Measurements from ENCODE around the gene DNAI1. TPM values are rescaled to one million over a fixed set of nuclear protein-coding genes. Genes with fewer than 3 reads are reported as not detected.

DNAI1 gene
- total RNA-seq, 1 donor from 2014 or later: 1.8 TPM

DNA sequence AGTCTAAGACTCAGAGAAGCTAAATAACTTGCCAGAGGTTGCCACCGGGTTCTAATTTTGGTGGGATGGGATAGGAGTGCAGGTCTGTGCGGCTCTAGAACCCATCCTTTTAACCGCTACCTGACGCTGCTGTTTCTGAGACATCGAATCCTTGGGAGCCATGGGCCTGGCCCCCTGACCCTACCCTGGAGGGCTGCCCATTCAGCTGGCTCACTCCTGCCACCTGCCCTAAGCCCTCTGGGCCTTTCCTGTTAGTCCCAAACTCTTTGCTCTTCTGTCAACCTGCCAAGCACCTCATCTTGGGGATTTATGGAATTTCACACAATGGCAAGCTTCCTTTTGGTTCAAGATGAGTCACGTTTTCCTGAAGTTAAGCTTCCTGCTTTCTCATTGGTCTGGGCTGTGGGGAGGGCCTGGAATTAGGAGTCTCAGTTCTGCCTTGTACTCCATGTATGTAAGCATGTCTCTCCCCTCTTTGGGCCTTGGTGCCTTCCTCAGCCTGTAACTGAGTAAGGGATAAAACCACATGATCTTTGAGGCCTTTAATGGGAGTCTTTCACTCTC, 37.6 kb downstream of the DNAI1 start:
- FAIRE-seq: no peak
- H2AFZ ChIP-seq (ENCODE audit: low read depth, low read length): no peak overlapping the region

DNA sequence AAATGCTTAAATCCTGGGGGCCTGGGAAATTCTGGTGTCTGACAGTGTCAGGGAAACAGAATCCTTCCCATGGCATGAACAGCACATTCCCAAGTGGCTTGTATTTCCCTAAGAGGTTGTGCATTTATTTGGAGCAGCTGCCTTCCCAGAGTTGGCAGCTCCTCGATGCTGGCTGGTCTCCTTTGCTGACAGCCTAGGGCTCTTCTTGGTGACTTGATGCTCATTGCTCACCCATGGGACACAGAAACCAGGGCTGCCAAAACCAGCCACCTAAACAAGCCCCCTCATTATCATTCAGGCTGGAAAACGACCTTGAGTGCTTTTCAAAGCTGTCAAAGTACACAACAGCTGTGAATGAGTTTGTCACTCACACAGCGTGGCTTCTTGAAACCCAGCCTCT, 39.9 kb downstream of the DNAI1 start:
- Histone ChIP-seq H3K9me3 (ENCODE audit: insufficient read depth, low read depth, low read length) (no peaks in the 10 kb centered on the region), H3K4me3 (ENCODE audit: insufficient read depth, low read depth, low read length) (no peak overlapping the region), H3K79me2 (ENCODE audit: insufficient read depth, low read length) (no peaks in the 10 kb centered on the region), H3K27ac (ENCODE audit: low read depth, low read length) (no peak overlapping the region), H3K9ac (ENCODE audit: low read length) (no peak overlapping the region), H3K36me3 (ENCODE audit: insufficient read depth, low read length) (no peaks in the 10 kb centered on the region), H4K20me1 (ENCODE audit: insufficient read depth, low read length) (no peaks in the 10 kb centered on the region), H3K4me2 (ENCODE audit: low read length) (no peak overlapping the region), H3K4me1 (ENCODE audit: insufficient read depth, low read length) (peaks cover 14% of the 10 kb centered on the region), H2AFZ (ENCODE audit: low read depth, low read length) (no peak overlapping the region), H3K27me3 (ENCODE audit: insufficient read depth, low read length) (peaks cover 13% of the 10 kb centered on the region)
- TF ChIP-seq, protein P1, sequence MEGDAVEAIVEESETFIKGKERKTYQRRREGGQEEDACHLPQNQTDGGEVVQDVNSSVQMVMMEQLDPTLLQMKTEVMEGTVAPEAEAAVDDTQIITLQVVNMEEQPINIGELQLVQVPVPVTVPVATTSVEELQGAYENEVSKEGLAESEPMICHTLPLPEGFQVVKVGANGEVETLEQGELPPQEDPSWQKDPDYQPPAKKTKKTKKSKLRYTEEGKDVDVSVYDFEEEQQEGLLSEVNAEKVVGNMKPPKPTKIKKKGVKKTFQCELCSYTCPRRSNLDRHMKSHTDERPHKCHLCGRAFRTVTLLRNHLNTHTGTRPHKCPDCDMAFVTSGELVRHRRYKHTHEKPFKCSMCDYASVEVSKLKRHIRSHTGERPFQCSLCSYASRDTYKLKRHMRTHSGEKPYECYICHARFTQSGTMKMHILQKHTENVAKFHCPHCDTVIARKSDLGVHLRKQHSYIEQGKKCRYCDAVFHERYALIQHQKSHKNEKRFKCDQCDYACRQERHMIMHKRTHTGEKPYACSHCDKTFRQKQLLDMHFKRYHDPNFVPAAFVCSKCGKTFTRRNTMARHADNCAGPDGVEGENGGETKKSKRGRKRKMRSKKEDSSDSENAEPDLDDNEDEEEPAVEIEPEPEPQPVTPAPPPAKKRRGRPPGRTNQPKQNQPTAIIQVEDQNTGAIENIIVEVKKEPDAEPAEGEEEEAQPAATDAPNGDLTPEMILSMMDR (IDR thresholded peaks at IDR 0.05; ENCODE audit: insufficient read depth, low read depth, low read length): no peak
- no peak for TF ChIP-seq EZH2 (IDR thresholded peaks at IDR 0.05; ENCODE audit: insufficient read depth, low read length)
- no peak for DNase-seq (ENCODE audit: low read depth)
- no peak for FAIRE-seq
- Mint-ChIP-seq H3K36me3 (ENCODE audit: low read depth, unreplicated experiment) (no peaks in the 10 kb centered on the region), H3K9me3 (ENCODE audit: unreplicated experiment) (no peaks in the 10 kb centered on the region), H3K4me1 (ENCODE audit: low read depth, unreplicated experiment) (peaks cover 21% of the 10 kb centered on the region), H3K27me3 (ENCODE audit: low read depth, unreplicated experiment) (peaks cover 30% of the 10 kb centered on the region), H3K27ac (ENCODE audit: unreplicated experiment) (no peak overlapping the region), H3K4me3 (ENCODE audit: unreplicated experiment) (no peak overlapping the region)

More for the DNA sequence above, 37.6 kb downstream of the DNAI1 start:
- Histone ChIP-seq H3K9me3 (ENCODE audit: insufficient read depth, low read depth, low read length) (no peaks in the 10 kb centered on the region), H3K79me2 (ENCODE audit: insufficient read depth, low read length) (no peaks in the 10 kb centered on the region), H3K4me3 (ENCODE audit: insufficient read depth, low read depth, low read length) (no peak overlapping the region), H3K36me3 (ENCODE audit: insufficient read depth, low read length) (no peaks in the 10 kb centered on the region), H3K4me2 (ENCODE audit: low read length) (no peak overlapping the region), H3K27ac (ENCODE audit: low read depth, low read length) (no peak overlapping the region), H3K9ac (ENCODE audit: low read length) (no peak overlapping the region), H3K27me3 (ENCODE audit: insufficient read depth, low read length) (peaks cover 12% of the 10 kb centered on the region), H4K20me1 (ENCODE audit: insufficient read depth, low read length) (no peaks in the 10 kb centered on the region), H3K4me1 (ENCODE audit: insufficient read depth, low read length) (no peaks in the 10 kb centered on the region)
- Mint-ChIP-seq H3K4me1 (ENCODE audit: low read depth, unreplicated experiment) (peaks cover 18% of the 10 kb centered on the region), H3K27me3 (ENCODE audit: low read depth, unreplicated experiment) (peaks cover 43% of the 10 kb centered on the region), H3K27ac (ENCODE audit: unreplicated experiment) (no peak overlapping the region), H3K36me3 (ENCODE audit: low read depth, unreplicated experiment) (no peaks in the 10 kb centered on the region), H3K9me3 (ENCODE audit: unreplicated experiment) (no peaks in the 10 kb centered on the region), H3K4me3 (ENCODE audit: unreplicated experiment) (no peak overlapping the region)
- no peak for DNase-seq (ENCODE audit: low read depth)
- TF ChIP-seq, protein P1 (IDR thresholded peaks at IDR 0.05; ENCODE audit: insufficient read depth, low read depth, low read length): no peak
- no peak for TF ChIP-seq EZH2 (IDR thresholded peaks at IDR 0.05; ENCODE audit: insufficient read depth, low read length)

DNA sequence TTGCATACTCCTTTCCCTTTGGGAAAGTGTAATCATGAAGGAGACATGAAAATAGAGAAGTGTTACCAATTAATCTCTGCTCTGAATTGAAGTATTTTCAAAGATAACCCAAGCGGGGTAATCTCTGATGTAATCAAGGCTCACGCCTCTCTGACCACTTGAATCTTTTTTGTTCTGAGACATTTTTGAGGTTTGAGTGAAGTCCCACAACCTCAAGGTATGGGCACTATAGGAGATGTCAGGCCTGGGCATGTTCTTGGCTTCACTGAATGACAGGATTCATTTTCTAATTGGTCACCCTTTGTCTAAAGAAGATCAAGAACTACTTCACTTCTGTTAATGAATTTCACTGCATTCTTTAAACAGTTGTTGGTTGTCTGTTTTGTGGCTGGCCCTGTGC, 40.5 kb downstream of the DNAI1 start:
- Histone ChIP-seq H3K36me3 (ENCODE audit: insufficient read depth, low read length) (no peaks in the 10 kb centered on the region), H3K27ac (ENCODE audit: low read depth, low read length) (no peak overlapping the region), H3K9ac (ENCODE audit: low read length) (no peak overlapping the region), H3K79me2 (ENCODE audit: insufficient read depth, low read length) (no peaks in the 10 kb centered on the region), H3K4me2 (ENCODE audit: low read length) (no peak overlapping the region), H4K20me1 (ENCODE audit: insufficient read depth, low read length) (no peaks in the 10 kb centered on the region), H3K9me3 (ENCODE audit: insufficient read depth, low read depth, low read length) (no peaks in the 10 kb centered on the region), H2AFZ (ENCODE audit: low read depth, low read length) (no peak overlapping the region), H3K27me3 (ENCODE audit: insufficient read depth, low read length) (peaks cover 19% of the 10 kb centered on the region), H3K4me3 (ENCODE audit: insufficient read depth, low read depth, low read length) (no peak overlapping the region), H3K4me1 (ENCODE audit: insufficient read depth, low read length) (peaks cover 14% of the 10 kb centered on the region)
- no peaks in the 10 kb centered on the region for H3K36me3 Mint-ChIP-seq (ENCODE audit: low read depth, unreplicated experiment)
- peaks cover 21% of the 10 kb centered on the region for H3K4me1 Mint-ChIP-seq (ENCODE audit: low read depth, unreplicated experiment)
- H3K27me3 Mint-ChIP-seq (ENCODE audit: low read depth, unreplicated experiment): peaks cover 32% of the 10 kb centered on the region
- H3K9me3 Mint-ChIP-seq (ENCODE audit: unreplicated experiment): no peaks in the 10 kb centered on the region
- FAIRE-seq: no peak
- peak overlapping the region; percentile 8 for H3K27ac Mint-ChIP-seq (ENCODE audit: unreplicated experiment)
- TF ChIP-seq EZH2 (IDR thresholded peaks at IDR 0.05; ENCODE audit: insufficient read depth, low read length): no peak
- TF ChIP-seq, protein P1 (IDR thresholded peaks at IDR 0.05; ENCODE audit: insufficient read depth, low read depth, low read length): no peak
- H3K4me3 Mint-ChIP-seq (ENCODE audit: unreplicated experiment): no peak overlapping the region
- no peak for DNase-seq (ENCODE audit: low read depth)

Data from astrocyte (in vitro differentiated cells and primary cell).